ENCODE data around the gene ITPK1. TPM values are rescaled to one million over a fixed set of nuclear protein-coding genes. Genes with fewer than 3 reads are reported as not detected.
"Not testable (repeated sequence)": the region's sequence is repeated elsewhere in the genome, so short reads cannot be mapped to it uniquely, and the experiment has no call there.

Gene ITPK1
- total RNA-seq, 2 donors from 2014 or later: 57.9 to 92.1 TPM

- no peaks in the 10 kb centered on the region for H3K27me3 Mint-ChIP-seq
- H3K4me3 Mint-ChIP-seq: no peak overlapping the region
- H3K36me3 Mint-ChIP-seq: no peaks in the 10 kb centered on the region
- no peaks in the 10 kb centered on the region for H3K9me3 Mint-ChIP-seq
- no peak overlapping the region for H3K27ac Mint-ChIP-seq
- peaks cover 46 to 47% of the 10 kb centered on the region in 2 donors for H3K4me1 Mint-ChIP-seq (ENCODE audit: low read depth in 2 of 2)
- DNase-seq (ENCODE audit: low spot score) (no peak), ATAC-seq (no peak)
Measured at GRCh38 chr14:93062890-93063289, 52.8 kb downstream of the ITPK1 start.

- peaks cover 46 to 51% of the 10 kb centered on the region in 2 donors for H3K4me1 Mint-ChIP-seq (ENCODE audit: low read depth in 2 of 2)
- not testable (repeated sequence) for H3K36me3 Mint-ChIP-seq; H3K9me3 Mint-ChIP-seq; H3K4me3 Mint-ChIP-seq; ATAC-seq; H3K27me3 Mint-ChIP-seq; DNase-seq (ENCODE audit: low spot score)
- peak overlapping the region; percentile 43 to 61 for H3K27ac Mint-ChIP-seq
Measured at GRCh38 chr14:93062013-93062412, 53.7 kb downstream of the ITPK1 start.

DNA sequence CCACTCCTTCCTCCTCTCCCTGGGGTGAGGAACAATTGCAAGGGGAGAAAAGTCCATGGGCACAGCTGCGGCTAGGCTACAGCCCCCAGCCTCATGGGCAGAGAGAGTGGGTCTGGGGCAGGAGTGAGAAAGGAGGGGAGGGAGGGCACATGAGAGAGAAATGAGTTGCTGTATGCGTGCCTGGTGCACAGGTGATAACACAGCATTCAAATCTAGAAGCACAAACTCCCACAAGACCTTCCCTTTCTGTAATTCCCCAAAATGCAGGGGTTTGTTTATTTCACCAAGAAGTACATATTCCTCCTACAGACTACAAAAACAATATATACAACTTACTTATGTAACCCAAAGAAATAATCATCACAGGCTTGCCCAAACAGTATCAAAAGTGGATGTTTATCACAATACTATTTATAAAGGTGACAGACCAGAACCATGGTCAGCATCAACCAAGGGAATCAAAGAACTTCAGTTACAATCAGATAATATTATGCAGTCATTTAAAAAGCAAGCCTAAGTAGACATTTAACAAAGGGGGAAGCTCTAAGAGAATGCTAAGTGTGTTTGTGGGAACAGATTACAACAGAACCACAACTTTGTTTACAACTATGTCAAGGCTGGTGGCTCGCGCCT, 54.2 kb downstream of the ITPK1 start:
- ATAC-seq (no peak), DNase-seq (ENCODE audit: low spot score) (no peak)
- H3K4me1 Mint-ChIP-seq (ENCODE audit: low read depth in 2 of 2): peaks cover 42 to 47% of the 10 kb centered on the region in 2 donors
- H3K27ac Mint-ChIP-seq: peak overlapping the region; percentile 43 to 61
- H3K4me3 Mint-ChIP-seq: no peak overlapping the region
- no peaks in the 10 kb centered on the region for H3K9me3 Mint-ChIP-seq
- H3K27me3 Mint-ChIP-seq: no peaks in the 10 kb centered on the region
- no peaks in the 10 kb centered on the region for H3K36me3 Mint-ChIP-seq

DNA sequence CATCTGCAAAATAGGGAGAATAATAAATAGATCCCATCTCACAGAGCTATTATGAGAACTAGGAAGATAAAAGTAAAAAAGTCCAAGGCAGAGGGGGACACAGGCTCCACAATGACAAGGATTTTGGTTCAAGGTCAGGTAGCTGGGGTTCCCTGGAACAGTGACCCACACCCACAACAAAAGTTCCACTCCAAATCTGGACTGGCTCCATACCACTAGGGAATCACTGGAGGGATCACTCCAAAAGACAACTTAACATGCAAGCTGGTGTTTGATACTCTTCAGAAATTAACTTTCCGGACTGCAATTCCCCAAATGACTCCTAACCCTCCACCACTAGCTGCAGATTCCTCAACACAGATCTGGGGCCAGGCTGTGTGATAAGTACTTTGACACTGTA, 54.9 kb downstream of the ITPK1 start:
- Mint-ChIP-seq H3K4me3 (no peak overlapping the region), H3K27ac (no peak overlapping the region), H3K27me3 (no peaks in the 10 kb centered on the region), H3K4me1 (ENCODE audit: low read depth in 2 of 2) (peaks cover 43 to 45% of the 10 kb centered on the region in 2 donors), H3K9me3 (no peaks in the 10 kb centered on the region), H3K36me3 (no peaks in the 10 kb centered on the region)
- no peak for ATAC-seq
- no peak for DNase-seq (ENCODE audit: low spot score)

GRCh38 chr14:93059917-93060545, 55.7 kb downstream of the ITPK1 start:
- Mint-ChIP-seq H3K9me3 (no peaks in the 10 kb centered on the region), H3K4me3 (no peak overlapping the region), H3K4me1 (ENCODE audit: low read depth in 2 of 2) (peaks cover 37 to 43% of the 10 kb centered on the region in 2 donors), H3K27me3 (no peaks in the 10 kb centered on the region), H3K36me3 (no peaks in the 10 kb centered on the region), H3K27ac (peak overlapping the region in 1 of 2 donors; percentile 40)
- ATAC-seq (peak in 1 of 2 donors; percentile 15), DNase-seq (ENCODE audit: low spot score) (no peak)

DNA sequence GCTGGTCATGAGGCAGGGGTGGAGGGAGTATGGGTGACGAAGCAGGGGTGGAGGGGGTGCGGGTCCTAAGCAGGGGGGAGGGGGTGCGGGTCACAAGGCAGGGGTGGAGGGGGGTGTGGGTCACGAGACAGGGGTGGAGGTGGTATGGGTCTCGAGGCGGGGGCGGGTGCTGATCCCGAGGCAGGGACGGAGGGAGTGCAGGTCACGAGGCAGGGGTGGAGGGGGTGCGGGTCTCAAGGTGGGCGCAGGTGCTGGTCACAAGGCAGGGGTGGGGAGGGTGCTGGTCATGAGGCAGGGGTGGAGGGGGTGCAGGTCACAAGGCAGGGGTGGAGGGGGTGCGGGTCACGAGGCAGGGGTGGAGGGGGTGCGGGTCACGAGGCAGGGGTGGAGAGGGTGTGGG, 56.5 kb downstream of the ITPK1 start:
- H3K36me3 Mint-ChIP-seq: no peaks in the 10 kb centered on the region
- ATAC-seq (no peak), DNase-seq (ENCODE audit: low spot score) (no peak)
- H3K4me1 Mint-ChIP-seq (ENCODE audit: low read depth in 2 of 2): peaks cover 30 to 38% of the 10 kb centered on the region in 2 donors
- H3K4me3 Mint-ChIP-seq: no peak overlapping the region
- no peak overlapping the region for H3K27ac Mint-ChIP-seq
- no peaks in the 10 kb centered on the region for H3K9me3 Mint-ChIP-seq
- H3K27me3 Mint-ChIP-seq: no peaks in the 10 kb centered on the region

GRCh38 chr14:93057586-93058280, 58.0 kb downstream of the ITPK1 start:
- no peak overlapping the region for H3K4me3 Mint-ChIP-seq

GRCh38 chr14:93056840-93057585, 58.7 kb downstream of the ITPK1 start:
- Mint-ChIP-seq H3K36me3 (no peaks in the 10 kb centered on the region), H3K27ac (peak overlapping the region in 1 of 2 donors; percentile 48), H3K4me3 (no peak overlapping the region), H3K4me1 (ENCODE audit: low read depth in 2 of 2) (peaks cover 30 to 38% of the 10 kb centered on the region in 2 donors), H3K27me3 (no peaks in the 10 kb centered on the region), H3K9me3 (no peaks in the 10 kb centered on the region)
- DNase-seq (ENCODE audit: low spot score) (no peak), ATAC-seq (no peak)

More at GRCh38 chr14:93057586-93058280, 58.0 kb downstream of the ITPK1 start:
- Mint-ChIP-seq H3K27me3 (no peaks in the 10 kb centered on the region), H3K4me1 (ENCODE audit: low read depth in 2 of 2) (peaks cover 30 to 38% of the 10 kb centered on the region in 2 donors), H3K9me3 (no peaks in the 10 kb centered on the region), H3K36me3 (no peaks in the 10 kb centered on the region), H3K27ac (peak overlapping the region in 1 of 2 donors; percentile 48)
- DNase-seq (ENCODE audit: low spot score): no peak
- no peak for ATAC-seq

DNA sequence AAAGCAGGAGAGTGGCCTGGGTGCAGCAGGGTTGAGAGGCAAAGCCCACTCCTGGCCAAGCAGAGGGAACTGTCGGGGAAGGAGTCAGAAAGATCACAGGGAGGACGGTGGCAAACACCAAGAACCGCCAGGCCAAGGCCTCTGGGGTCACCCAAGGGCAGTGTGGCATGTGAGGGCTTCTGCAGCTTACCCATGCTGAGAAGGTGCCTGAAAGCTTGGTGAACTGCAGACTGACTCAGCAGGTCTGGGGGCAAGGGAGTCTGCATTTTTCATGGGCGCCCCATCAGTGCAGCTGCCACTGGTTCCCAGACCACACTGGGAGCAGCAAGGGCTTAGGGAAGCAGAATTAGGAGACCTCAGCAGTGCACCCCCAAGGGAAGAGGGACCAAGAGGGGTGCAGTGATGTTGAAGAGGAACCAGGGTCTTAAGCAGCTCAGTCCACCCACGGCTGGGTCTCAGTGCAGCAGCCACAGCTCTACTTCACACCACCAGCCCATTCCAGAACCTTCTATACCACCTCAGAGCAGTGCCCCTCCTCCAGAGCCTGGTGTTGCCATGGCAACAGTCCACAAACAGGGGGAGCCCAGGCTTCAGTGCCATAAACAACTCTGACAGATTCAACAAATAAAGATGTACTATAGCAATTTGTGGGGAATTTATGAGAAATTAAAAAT, 59.4 kb downstream of the ITPK1 start:
- H3K4me1 Mint-ChIP-seq (ENCODE audit: low read depth in 2 of 2): peaks cover 23 to 33% of the 10 kb centered on the region in 2 donors
- H3K27me3 Mint-ChIP-seq: no peaks in the 10 kb centered on the region
- H3K27ac Mint-ChIP-seq: peak overlapping the region in 1 of 2 donors; percentile 25
- H3K9me3 Mint-ChIP-seq: no peaks in the 10 kb centered on the region
- no peak overlapping the region for H3K4me3 Mint-ChIP-seq
- no peaks in the 10 kb centered on the region for H3K36me3 Mint-ChIP-seq
- peak; percentile 41 to 50 for ATAC-seq
- no peak for DNase-seq (ENCODE audit: low spot score)

DNA sequence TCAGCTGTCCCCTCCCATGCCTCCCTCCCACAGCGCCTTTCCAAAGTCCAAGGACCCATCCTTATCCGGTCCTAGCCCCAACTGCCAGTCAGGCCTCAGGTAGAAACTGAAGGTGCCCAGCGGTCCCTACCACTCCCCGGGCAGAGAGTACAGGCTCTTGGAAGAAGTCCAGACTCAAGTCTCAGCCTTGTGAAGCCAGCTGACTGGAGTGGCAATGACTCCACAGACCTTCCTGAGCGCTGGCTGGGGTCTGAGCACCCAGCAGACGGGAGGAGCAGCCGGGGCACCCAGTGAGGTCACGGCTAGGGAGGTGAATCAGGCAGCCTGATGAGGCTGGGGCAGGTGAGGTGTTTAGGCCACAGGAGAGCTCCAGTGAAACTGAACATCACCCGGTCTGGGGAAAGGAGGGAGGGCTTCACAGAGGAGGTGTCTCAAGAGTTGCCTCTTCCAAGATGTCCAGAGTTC, 60.0 kb downstream of the ITPK1 start:
- Mint-ChIP-seq H3K27ac (peak overlapping the region in 1 of 2 donors; percentile 25), H3K4me1 (ENCODE audit: low read depth in 2 of 2) (peaks cover 23 to 28% of the 10 kb centered on the region in 2 donors), H3K9me3 (no peaks in the 10 kb centered on the region), H3K27me3 (no peaks in the 10 kb centered on the region), H3K36me3 (no peaks in the 10 kb centered on the region), H3K4me3 (no peak overlapping the region)
- ATAC-seq (no peak), DNase-seq (ENCODE audit: low spot score) (no peak)

DNA sequence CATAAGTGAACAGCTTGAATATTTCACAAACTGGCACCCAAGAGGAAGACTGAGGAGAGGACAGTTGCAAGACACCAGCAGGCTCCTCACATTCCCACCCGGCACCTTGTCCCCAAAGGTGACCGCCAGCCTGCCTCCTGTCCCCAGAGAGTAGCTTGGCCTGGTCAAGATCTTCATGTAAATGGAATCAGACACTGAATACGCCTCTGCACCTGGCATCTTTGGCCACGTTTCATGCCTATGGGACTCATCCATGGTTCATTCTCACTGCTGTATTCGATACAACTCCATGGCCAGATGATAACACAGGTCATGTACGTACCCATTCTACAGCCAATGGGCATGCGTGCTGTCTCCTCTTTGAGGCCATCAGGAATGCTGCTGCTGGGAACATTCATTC, 60.8 kb downstream of the ITPK1 start:
- DNase-seq (ENCODE audit: low spot score): no peak
- Mint-ChIP-seq H3K27ac (no peak overlapping the region), H3K27me3 (no peaks in the 10 kb centered on the region), H3K9me3 (no peaks in the 10 kb centered on the region), H3K4me1 (ENCODE audit: low read depth in 2 of 2) (peaks cover 15 to 20% of the 10 kb centered on the region in 2 donors), H3K4me3 (no peak overlapping the region), H3K36me3 (no peaks in the 10 kb centered on the region)
- no peak for ATAC-seq

DNA sequence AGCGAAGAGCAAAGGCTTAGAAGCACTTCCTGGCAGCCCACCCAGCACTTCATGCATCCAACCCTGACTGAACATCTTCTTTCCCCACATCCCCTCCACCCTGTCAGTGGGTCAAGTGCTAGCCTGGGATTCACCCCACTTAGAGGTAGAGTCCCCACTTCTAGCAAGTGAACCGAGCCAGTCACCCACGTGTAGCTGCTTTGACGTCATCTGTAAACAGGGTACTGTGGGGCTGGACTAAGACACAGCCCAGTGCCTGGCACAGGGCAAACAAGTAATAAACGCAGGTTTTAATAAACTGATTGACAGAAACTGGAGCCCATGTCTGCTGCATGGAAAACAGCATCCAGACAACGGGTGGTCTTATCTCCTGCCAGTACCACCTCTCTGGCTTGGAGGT, 61.7 kb downstream of the ITPK1 start:
- Mint-ChIP-seq H3K27me3 (no peaks in the 10 kb centered on the region), H3K4me3 (no peak overlapping the region), H3K27ac (no peak overlapping the region), H3K9me3 (no peaks in the 10 kb centered on the region), H3K36me3 (no peaks in the 10 kb centered on the region), H3K4me1 (ENCODE audit: low read depth in 2 of 2) (peaks cover 15 to 26% of the 10 kb centered on the region in 2 donors)
- ATAC-seq (no peak), DNase-seq (ENCODE audit: low spot score) (no peak)

All from natural killer cell treated with Interleukin-12 subunit alpha and Interleukin-12 subunit beta and Interleukin-15 and Interleukin-18, amount 100 ng/mL, for 72 hours (primary cell).